Muscle of leg (tissue), 11 donors: Measurements from ENCODE around the gene MIOX. TPM values are rescaled to one million over a fixed set of nuclear protein-coding genes. Genes with fewer than 3 reads are reported as not detected.

Experiments used
- DNase-seq: peaks from one replicate; pipeline ENCODE4 v3.0.0; 2013
- H3K27ac ChIP-seq: one replicate; pipeline ENCODE4 v1.5.1; 2013; ENCODE audit warnings: mild to moderate bottlenecking, low read length, control low read depth
- H3K27me3 ChIP-seq: one replicate; pipeline ENCODE4 v1.6.1; 2013; ENCODE audit warnings: low read length; ENCODE audit not compliant: control insufficient read depth, insufficient read depth
- H3K36me3 ChIP-seq: one replicate; pipeline ENCODE4 v1.6.1; 2013; ENCODE audit warnings: low read length; ENCODE audit not compliant: control insufficient read depth, insufficient read depth
- H3K4me1 ChIP-seq: one replicate; pipeline ENCODE4 v1.6.1; 2013; ENCODE audit warnings: low read length; ENCODE audit not compliant: control insufficient read depth, insufficient read depth
- H3K4me3 ChIP-seq: one replicate; pipeline ENCODE4 v1.5.1; 2013; ENCODE audit warnings: low read length, control low read depth
- H3K9me3 ChIP-seq: replicated peaks from 2 replicates; pipeline ENCODE4 v1.6.1; 2013; ENCODE audit warnings: low read depth, low read length; ENCODE audit not compliant: control insufficient read depth
- WGBS: methylation state at CpG from one replicate; pipeline ENCODE4 v1.1.5; 2013; ENCODE audit warnings: missing lambda C conversion rate; ENCODE audit not compliant: insufficient coverage; 5-methylcytosine and 5-hydroxymethylcytosine counted together
- polyA plus RNA-seq, 8 donors: library from polyadenylated mRNA; unstranded; fragments of 120-200 nt; gene quantifications; one replicate each; pipeline versions ENCODE4 v1.2.1 to v1.2.3, GENCODE V29; 2013; ENCODE audit warnings: inconsistent platforms in 1 of 8, low replicate concordance in 1 of 8; ENCODE audit not compliant: insufficient read length in 8 of 8, insufficient read depth in 1 of 8
- total RNA-seq: library from RNA; stranded (reverse); fragments of 120-200 nt; gene quantifications from one replicate; pipeline ENCODE4 v1.2.4, GENCODE V29; 2013

Gene MIOX
- total and polyA plus RNA-seq, 9 donors: 0.08 to 0.12 (median 0.10) TPM; not detected in 5

DNA sequence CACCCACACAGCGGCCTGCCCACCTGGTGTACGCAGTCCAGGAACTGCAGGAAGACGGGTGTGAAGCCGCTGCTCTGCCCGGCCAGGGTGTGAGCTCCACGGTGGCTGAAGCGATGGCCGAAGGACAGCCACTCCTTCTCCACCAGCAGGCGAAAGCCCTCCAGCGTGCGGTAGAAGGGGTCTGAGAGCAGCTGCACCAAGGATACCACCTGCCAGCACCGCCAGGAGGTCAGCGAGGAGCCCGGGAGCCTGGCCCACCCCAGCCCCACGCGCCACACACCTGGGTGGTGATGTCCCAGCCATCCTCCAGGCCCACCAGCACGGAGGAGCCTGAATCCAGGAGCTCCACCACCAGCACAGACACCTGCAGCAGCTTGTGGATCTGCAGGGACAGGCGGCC lies 31.5 kb upstream of the MIOX start:
- WGBS: 96% methylated on average over 15 of the region's 18 CpGs
- Histone ChIP-seq H3K27me3 (no peaks in the 10 kb centered on the region), H3K9me3 (no peaks in the 10 kb centered on the region), H3K27ac (no peak overlapping the region), H3K36me3 (peaks cover 70% of the 10 kb centered on the region), H3K4me3 (no peak overlapping the region), H3K4me1 (no peaks in the 10 kb centered on the region)
- no peak for DNase-seq

DNA sequence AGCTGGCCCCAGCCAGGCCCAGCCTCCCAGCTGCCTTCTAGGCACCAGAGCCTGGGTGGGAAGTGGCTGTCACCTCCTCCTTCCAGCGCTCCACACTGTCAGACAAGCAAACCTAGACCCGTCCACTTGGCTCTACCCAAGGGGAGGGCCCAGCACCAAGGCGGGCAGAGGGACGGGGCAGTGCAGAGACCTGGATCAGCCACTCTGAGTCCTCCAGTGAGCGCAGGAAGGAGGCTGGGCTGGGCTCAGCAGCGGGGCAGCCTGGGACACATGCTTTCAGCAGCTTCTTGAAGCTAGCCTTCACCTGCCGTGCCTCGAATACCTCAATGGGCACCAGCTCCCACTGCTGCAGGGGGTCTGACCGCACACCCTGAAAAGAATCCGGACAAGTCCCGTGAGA lies 30.6 kb upstream of the MIOX start:
- H3K4me1 ChIP-seq: no peaks in the 10 kb centered on the region
- 82% methylated on average over 8 of the region's 11 CpGs for WGBS
- H3K9me3 ChIP-seq: no peaks in the 10 kb centered on the region
- no peak for DNase-seq
- H3K4me3 ChIP-seq: no peak overlapping the region
- H3K36me3 ChIP-seq: peaks cover 73% of the 10 kb centered on the region
- H3K27me3 ChIP-seq: no peaks in the 10 kb centered on the region
- H3K27ac ChIP-seq: no peak overlapping the region

DNA sequence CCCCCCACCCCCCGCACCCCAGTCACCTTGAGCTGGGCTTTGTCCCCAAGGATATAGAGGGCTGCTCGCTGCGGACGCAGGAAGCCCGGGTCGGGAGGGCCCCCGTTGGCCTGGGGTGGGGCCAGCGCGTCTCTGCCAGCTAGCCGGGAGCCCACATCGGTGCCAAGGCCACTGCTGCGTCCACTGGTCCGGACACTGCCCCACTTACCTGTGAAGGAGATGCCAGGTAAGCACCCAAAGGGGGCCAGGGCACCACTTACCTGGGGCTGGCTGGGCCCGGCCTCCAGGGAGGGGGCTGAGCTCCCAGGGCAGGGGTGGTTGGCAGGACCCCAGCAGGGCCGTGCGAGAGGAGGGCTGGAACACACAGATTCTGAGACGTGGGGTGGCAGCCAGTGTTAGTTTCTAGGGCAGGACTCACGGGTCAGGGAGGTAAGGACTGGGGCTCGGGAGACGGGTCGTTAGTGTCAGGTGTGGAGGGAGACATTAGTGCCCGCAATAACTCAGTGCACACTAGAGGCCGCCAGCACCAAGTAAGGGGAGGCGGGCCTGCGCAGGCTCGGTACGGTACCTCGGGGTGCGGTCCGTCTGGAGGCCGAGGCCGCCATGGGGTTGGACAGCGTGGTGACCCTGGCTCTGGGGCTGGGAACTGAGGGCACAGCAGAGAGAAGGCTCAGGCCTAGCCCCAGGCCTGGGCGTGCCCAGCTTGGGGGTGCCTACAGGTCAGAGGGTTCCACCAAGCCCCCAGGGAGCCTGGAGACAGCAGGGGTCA lies 30.0 kb upstream of the MIOX start:
- 73% methylated on average over 32 of the region's 34 CpGs for WGBS
- Histone ChIP-seq H3K9me3 (no peaks in the 10 kb centered on the region), H3K36me3 (peaks cover 76% of the 10 kb centered on the region), H3K27ac (no peak overlapping the region), H3K4me3 (no peak overlapping the region), H3K27me3 (no peaks in the 10 kb centered on the region), H3K4me1 (no peaks in the 10 kb centered on the region)
- no peak for DNase-seq

DNA sequence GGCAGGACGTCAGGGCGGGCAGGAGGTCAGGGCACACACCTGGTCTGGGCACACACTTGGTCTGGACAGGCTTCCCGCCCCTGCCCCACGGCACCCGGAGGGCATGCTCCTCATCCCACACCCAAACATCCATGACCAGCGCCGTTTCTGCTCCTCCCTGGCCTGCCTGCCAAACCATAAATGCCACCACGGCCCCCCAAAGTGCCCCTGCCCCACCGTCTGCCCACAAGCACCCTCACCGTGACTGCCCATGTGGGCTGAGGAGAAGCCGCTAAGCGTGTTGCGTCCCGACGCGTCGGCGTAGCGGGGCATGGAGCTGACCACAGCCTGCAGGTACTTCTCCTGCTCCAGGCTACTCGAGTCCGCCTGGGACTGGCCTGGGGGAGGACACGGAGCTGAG lies 27.6 kb upstream of the MIOX start:
- Histone ChIP-seq H3K9me3 (no peaks in the 10 kb centered on the region), H3K4me1 (no peaks in the 10 kb centered on the region), H3K27ac (no peak overlapping the region), H3K4me3 (no peak overlapping the region), H3K27me3 (no peaks in the 10 kb centered on the region), H3K36me3 (peaks cover 95% of the 10 kb centered on the region)
- WGBS: 93% methylated on average over 22 of the region's 22 CpGs
- no peak for DNase-seq

DNA sequence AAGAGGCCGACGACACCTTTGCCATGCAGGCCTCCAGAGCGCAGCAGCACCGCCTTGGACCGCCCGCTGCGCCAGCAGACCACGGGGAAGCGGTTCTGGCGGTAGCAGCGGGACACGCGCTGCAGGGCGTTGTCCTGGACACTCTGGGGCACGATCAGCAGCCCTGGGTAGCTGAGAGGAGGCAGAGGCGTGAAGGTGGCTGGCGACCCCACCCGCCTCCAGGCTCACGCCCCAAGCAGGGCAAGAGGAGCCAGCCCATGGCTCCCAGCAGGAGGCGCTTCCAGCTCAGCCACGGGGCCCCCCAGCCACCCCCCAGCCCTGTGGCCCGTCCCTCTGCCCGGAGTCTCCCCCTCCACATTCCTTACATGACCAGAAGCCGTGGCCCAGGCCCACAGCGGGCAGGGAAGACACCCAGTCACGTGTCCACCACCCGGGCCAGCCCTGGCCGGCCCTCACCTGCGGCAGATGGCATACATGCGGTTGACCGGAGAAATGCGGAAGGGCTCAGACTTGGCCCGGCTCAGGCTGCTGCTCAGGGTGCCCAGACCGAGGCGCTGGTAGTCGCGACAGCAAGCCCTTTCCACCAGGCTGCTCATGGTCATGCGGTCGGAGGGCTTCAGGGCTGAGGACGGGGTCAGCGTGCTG lies 27.0 kb upstream of the MIOX start:
- no peak overlapping the region for H3K27ac ChIP-seq
- no peak overlapping the region for H3K4me3 ChIP-seq
- no peaks in the 10 kb centered on the region for H3K9me3 ChIP-seq
- no peaks in the 10 kb centered on the region for H3K27me3 ChIP-seq
- WGBS: 93% methylated on average over 29 of the region's 41 CpGs
- no peaks in the 10 kb centered on the region for H3K4me1 ChIP-seq
- peaks cover 95% of the 10 kb centered on the region for H3K36me3 ChIP-seq
- DNase-seq: no peak

DNA sequence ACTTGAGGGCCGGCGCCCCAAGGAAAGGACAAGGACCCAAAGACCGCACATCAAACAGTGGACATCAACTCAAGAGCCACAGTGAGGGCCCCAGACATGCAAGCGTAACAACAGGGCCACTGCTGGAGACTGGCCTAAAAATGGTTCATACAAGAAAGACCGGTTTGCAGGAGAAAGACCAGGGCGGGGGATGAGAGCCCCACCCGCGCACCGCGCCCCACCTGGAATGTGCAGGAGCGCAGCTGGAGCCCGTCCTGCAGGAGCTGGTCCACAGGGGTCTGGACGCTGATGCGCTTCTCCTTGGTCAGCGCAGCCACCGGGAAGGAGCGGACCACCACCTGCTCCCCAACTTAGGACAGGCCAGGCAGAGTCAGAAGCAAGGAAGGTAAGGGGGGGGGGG lies 25.7 kb upstream of the MIOX start:
- Histone ChIP-seq H3K4me3 (no peak overlapping the region), H3K36me3 (peaks cover 95% of the 10 kb centered on the region), H3K27ac (no peak overlapping the region), H3K27me3 (no peaks in the 10 kb centered on the region), H3K9me3 (no peaks in the 10 kb centered on the region), H3K4me1 (no peaks in the 10 kb centered on the region)
- no peak for DNase-seq
- 94% methylated on average over 14 of the region's 17 CpGs for WGBS

DNA sequence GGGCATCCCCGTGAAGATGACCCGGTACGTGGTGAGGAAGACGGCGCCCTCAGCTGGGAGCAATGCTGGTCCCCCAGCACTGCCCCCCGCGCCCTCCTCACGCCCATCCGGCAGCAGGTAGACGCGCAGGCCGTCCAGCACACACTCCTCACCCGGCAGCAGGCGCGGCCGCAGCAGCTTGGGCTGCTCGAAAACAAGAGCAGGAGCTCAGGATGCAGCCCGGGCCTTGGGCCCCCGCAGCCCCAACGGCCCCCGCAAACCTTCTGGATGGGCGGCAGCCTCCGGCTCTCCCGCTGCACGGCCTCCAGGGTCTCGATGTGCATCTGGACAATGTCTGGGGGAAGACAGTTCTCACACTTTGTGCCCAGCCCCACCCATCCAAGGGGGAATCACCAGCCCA lies 25.1 kb upstream of the MIOX start:
- no peaks in the 10 kb centered on the region for H3K4me1 ChIP-seq
- no peak overlapping the region for H3K27ac ChIP-seq
- H3K9me3 ChIP-seq: no peaks in the 10 kb centered on the region
- peaks cover 96% of the 10 kb centered on the region for H3K36me3 ChIP-seq
- H3K4me3 ChIP-seq: no peak overlapping the region
- no peaks in the 10 kb centered on the region for H3K27me3 ChIP-seq
- 90% methylated on average over 26 of the region's 26 CpGs for WGBS
- no peak for DNase-seq

DNA sequence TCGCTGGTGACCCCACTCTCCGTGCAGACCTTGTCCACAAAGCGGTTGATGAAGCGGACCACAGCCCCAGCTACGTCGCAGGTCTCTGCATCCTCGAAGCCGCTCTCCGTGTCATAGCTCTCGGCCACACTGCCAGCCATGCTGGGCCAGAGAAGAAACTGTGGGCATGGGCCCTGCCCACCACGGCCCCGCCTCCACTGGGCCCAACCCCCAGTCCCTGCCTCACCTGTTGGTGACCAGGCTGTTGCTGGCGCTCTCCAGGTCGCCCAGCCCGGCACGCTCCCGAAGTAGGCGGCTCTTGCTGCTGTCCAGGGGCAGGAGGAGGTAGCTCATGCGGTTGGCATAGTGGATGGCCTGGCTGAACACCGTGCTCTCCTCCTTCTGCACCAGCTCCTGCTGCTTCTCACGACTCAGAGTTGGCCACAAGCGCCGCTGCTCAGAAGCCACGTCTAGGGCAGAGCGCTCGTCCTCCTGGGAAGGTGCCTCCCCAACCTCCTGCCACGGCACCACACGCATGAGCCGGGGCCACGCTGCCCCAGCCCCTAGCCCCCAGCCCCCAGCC lies 24.6 kb upstream of the MIOX start:
- H3K4me1 ChIP-seq: no peaks in the 10 kb centered on the region
- no peaks in the 10 kb centered on the region for H3K9me3 ChIP-seq
- DNase-seq: no peak
- 91% methylated on average over 26 of the region's 30 CpGs for WGBS
- H3K27ac ChIP-seq: no peak overlapping the region
- H3K4me3 ChIP-seq: no peak overlapping the region
- peaks cover 96% of the 10 kb centered on the region for H3K36me3 ChIP-seq
- no peaks in the 10 kb centered on the region for H3K27me3 ChIP-seq

DNA sequence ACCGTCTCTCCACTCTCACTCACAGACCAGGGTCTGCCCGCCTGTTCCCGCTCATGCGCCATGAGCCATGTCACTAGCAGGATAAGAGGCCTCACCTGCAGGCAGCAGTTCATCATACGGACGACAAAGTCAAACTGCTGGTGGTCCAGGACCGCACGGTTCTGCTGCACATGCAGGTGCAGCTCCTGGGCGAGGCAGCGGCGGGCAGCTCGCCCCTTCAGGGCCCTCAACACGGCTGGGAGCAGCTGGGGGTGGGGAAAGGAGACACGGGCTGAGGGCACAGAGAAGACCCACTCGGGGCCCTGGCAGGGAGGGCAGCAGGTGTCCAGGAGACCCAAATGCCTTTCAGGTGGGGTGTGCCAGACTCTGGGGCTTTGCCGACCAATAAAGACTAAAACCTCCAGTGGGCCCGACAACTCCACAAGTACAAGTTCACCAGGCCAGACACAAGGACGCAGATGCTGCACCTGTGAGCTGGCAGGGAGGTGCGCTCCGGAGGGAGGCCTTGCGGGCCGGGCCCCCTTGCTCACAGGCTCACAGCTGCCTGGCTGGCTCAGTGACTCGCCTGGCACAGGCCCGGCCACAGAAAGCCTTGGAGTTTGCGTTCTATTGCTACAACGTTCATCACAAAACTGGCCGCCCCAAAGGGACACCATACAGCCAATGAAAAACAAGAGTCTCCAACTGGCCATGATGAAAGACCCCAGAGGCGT lies 23.3 kb upstream of the MIOX start:
- Histone ChIP-seq H3K9me3 (no peaks in the 10 kb centered on the region), H3K36me3 (peaks cover 89% of the 10 kb centered on the region), H3K4me3 (no peak overlapping the region), H3K4me1 (peaks cover 6% of the 10 kb centered on the region), H3K27ac (no peak overlapping the region), H3K27me3 (no peaks in the 10 kb centered on the region)
- 92% methylated on average over 26 of the region's 28 CpGs for WGBS
- DNase-seq: no peak

DNA sequence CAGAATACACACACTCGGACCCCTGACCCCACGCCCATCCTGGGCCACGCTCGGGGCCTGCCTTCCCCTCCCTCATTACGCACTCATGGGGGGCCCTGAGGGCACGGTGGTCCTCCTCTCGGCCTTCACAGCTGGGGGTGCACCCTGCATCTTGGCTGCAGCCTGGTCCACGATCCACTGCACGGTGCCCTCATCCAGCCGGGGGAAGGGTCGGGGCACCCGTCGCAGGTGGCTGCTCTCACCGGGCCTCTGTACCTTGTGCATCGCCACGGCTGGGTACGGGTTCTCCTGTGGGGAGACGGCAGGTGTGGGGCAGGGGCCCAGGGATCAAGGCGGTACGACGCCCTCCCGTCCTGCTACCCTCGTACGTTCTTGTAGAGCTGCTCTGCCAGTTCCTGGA lies 22.2 kb upstream of the MIOX start:
- 90% methylated on average over 24 of the region's 24 CpGs for WGBS
- Histone ChIP-seq H3K27me3 (no peaks in the 10 kb centered on the region), H3K9me3 (no peaks in the 10 kb centered on the region), H3K27ac (no peak overlapping the region), H3K4me1 (peaks cover 17% of the 10 kb centered on the region), H3K36me3 (peaks cover 79% of the 10 kb centered on the region), H3K4me3 (no peak overlapping the region)
- DNase-seq: no peak
